ENCODE results near the gene MRPL18.

MRPL18 gene

DNA sequence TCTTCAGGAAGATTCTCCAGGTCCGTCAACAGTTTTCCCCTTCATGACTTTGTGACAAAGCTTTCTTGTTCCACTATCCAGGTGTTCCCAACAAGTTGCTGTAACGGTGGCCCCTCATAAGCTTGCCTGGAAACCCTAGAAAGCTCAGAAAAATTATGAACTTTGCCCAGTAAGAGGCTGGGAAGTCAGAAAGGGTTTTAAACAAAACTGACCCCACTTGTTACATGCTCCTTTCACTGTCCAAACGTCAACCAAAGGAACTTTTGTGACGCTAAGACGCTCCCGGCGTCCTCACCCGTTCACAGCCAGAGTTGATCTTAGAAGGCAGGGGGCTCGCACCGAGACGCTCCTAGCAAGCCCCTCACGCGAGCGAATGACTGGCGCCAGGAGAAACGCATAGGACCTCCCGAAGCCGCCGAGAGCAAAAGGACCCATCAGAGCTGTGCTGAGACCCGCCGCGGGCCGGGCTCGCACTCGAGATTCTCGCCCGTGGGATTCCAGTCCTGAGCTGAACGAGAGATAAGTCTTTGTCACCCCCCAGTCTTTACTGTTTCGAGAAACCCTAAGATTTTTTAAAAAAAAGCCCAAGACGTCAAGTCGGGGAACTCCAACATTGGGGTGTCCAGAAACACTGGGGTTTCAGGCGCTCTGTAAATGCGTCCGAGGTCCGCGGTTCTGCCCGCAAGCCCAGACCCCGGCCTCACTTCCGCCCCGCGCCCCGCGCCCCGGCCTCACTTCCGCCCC, 29.0 kb upstream of the MRPL18 start:
- H3K27ac ChIP-seq, result peak overlapping the region; percentile 93 to 94
- peak; percentile 77 for DNase-seq (ENCODE audit: low spot score)
- peak overlapping the region; percentile 74 for H3K4me3 ChIP-seq
- TF ChIP-seq, protein P1, sequence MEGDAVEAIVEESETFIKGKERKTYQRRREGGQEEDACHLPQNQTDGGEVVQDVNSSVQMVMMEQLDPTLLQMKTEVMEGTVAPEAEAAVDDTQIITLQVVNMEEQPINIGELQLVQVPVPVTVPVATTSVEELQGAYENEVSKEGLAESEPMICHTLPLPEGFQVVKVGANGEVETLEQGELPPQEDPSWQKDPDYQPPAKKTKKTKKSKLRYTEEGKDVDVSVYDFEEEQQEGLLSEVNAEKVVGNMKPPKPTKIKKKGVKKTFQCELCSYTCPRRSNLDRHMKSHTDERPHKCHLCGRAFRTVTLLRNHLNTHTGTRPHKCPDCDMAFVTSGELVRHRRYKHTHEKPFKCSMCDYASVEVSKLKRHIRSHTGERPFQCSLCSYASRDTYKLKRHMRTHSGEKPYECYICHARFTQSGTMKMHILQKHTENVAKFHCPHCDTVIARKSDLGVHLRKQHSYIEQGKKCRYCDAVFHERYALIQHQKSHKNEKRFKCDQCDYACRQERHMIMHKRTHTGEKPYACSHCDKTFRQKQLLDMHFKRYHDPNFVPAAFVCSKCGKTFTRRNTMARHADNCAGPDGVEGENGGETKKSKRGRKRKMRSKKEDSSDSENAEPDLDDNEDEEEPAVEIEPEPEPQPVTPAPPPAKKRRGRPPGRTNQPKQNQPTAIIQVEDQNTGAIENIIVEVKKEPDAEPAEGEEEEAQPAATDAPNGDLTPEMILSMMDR (IDR thresholded peaks at IDR 0.05), result no peak

DNA sequence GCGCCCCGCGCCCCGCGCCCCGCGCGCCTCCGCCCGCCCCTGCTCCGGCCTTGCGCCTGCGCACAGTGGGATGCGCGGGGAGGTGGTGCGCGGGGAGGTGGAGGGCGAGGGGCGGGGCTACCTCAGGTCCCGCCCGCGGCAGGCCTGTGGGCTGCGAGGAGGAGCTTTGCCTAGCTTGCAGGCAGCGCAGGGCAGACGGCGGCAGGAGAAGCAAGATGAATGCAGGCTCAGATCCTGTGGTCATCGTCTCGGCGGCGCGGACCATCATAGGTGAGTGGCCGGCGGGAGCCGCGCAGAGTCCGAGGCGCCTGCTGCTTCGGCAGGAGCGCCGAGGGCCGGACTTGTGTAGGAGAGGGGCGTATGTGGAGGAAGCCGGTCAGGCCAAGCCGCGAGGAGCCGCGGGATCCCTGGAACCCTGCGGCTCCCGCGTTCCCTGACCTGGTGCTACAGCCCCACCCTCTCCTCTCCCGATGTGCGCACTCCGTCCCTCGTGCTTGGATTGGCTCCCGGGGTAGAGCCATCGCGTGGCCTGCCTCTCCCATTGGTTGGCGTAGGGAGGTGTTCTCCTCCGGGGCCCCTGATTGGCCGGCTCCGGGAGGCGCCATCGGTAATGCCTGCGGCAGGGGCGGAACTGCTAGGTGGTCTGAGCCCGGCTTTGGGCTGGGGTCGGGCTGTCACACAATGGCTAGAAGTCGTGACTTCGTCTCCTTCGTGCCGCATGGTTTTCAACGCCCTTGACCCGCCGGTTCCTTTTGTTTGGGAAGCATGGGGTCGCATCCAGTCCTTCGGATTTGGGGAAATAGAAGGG, 28.2 kb upstream of the MRPL18 start, which contains the start of gene ACAT2:
Gene ACAT2 (plus strand): TSS at position 173 of the 808 bp plus-strand sequence. CDS start 43 bp downstream, at position 216.
- DNase-seq (ENCODE audit: low spot score), result peak; percentile 98
- TF ChIP-seq, protein P1 (IDR thresholded peaks at IDR 0.05), result no peak
- peak within 1 kb of the TSS; percentile 74 for H3K4me3 ChIP-seq
- peak within 1 kb of the TSS; percentile 93 to 94 for H3K27ac ChIP-seq

DNA sequence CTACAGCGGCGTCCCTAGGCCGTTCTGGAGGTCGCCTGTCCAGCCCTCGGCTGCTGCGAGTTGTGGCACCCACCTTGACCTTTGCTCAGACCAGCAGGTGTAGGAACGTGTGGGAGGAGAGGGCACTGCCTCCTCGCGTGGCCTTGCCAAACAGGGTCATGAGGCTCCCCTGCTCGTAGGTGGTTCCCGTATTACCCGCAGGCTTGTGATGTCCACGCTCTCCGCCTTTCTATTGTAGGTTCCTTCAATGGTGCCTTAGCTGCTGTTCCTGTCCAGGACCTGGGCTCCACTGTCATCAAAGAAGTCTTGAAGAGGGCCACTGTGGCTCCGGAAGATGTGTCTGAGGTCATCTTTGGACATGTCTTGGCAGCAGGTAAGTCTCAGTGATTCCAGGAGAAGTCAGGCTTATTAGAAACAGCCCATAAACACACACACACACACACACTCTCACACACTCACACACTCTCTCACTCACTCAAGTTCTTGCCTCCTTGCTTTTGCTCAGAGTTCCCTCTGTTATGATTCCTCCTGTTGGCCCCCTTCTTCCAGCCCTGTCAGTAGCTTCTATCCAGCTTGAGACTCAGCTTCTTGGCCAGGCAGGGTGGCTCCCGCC, 27.5 kb upstream of the MRPL18 start:
- no peak for DNase-seq (ENCODE audit: low spot score)
- Histone ChIP-seq H3K4me3 (peak overlapping the region; percentile 74), H3K27ac (peak overlapping the region; percentile 93 to 94)
- TF ChIP-seq, protein P1 (IDR thresholded peaks at IDR 0.05), result no peak

DNA sequence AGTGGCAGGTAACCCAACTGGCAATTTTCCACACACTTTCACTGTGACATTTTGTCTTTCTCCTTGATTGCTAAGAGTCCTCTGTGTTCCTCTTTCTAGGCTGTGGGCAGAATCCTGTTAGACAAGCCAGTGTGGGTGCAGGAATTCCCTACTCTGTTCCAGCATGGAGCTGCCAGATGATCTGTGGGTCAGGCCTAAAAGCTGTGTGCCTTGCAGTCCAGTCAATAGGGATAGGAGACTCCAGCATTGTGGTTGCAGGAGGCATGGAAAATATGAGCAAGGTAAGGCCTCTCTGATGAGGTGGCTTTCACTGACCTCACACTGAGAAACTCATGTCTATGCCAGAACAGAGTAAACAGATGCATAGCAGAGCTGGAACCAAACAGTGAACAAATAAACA, 23.4 kb upstream of the MRPL18 start:
- no peak overlapping the region for H3K4me3 ChIP-seq
- no peak for DNase-seq (ENCODE audit: low spot score)
- H3K27ac ChIP-seq, result no peak overlapping the region
- TF ChIP-seq, protein P1 (IDR thresholded peaks at IDR 0.05), result no peak

DNA sequence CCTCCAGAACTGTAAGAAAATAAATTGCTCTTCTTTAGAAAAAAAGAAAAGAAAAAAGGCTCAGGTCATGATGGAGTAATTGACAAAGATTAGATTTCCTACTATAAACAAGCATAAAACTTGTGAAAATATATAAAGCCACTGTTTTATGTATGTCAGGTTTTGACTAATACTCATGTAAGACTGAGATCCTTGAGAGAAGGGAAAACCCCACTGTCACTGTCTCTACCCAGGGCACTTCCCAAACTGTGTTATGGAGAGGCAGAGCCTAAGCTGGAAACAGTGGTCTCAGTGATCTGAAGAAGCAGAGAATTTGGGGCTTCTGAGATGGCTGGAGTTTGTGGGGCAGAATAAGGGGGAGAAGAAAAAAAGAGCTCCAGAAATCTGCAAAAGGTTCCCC, 20.8 kb upstream of the MRPL18 start:
- no peak for DNase-seq (ENCODE audit: low spot score)
- H3K4me3 ChIP-seq, result no peak overlapping the region
- TF ChIP-seq, protein P1 (IDR thresholded peaks at IDR 0.05), result no peak
- no peak overlapping the region for H3K27ac ChIP-seq

DNA sequence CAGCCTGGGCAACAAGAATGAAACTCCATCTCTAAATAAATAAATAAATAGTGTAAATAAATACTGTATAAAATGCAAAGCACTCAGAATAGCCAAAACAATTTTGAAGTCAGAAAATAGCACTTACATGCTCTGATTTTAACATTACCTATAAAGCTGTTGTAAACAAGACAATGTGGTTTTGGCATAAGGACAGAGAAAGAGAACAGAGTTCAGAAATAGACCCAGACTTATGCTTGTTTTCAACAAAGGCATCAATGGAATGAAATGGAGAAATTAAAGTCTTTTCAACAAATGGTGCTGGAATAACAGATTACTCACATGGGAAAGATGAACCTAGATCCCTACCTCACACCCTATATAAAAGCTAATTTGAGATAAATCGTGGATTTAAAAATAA, 18.1 kb upstream of the MRPL18 start:
- H3K4me3 ChIP-seq, result no peak overlapping the region
- no peak overlapping the region for H3K27ac ChIP-seq
- TF ChIP-seq, protein P1 (IDR thresholded peaks at IDR 0.05), result no peak
- DNase-seq (ENCODE audit: low spot score), result no peak

All from coronary artery (tissue), 2 donors.